Measurements from ENCODE around the gene OXTR.

Gene OXTR

GRCh38 chr3:8775181-8775580, 5.8 kb upstream of the OXTR start:
- Histone ChIP-seq H3K36me3 (no peaks in the 10 kb centered on the region), H3K27me3 (no peaks in the 10 kb centered on the region), H3K9me3 (no peaks in the 10 kb centered on the region), H3K4me1 (no peaks in the 10 kb centered on the region), H3K4me3 (ENCODE audit: low read depth, low read length) (no peak overlapping the region)
- TF ChIP-seq, protein P1, sequence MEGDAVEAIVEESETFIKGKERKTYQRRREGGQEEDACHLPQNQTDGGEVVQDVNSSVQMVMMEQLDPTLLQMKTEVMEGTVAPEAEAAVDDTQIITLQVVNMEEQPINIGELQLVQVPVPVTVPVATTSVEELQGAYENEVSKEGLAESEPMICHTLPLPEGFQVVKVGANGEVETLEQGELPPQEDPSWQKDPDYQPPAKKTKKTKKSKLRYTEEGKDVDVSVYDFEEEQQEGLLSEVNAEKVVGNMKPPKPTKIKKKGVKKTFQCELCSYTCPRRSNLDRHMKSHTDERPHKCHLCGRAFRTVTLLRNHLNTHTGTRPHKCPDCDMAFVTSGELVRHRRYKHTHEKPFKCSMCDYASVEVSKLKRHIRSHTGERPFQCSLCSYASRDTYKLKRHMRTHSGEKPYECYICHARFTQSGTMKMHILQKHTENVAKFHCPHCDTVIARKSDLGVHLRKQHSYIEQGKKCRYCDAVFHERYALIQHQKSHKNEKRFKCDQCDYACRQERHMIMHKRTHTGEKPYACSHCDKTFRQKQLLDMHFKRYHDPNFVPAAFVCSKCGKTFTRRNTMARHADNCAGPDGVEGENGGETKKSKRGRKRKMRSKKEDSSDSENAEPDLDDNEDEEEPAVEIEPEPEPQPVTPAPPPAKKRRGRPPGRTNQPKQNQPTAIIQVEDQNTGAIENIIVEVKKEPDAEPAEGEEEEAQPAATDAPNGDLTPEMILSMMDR (IDR thresholded peaks at IDR 0.05; ENCODE audit: low read depth, low read length), result no peak
- no peak for DNase-seq

- no peaks in the 10 kb centered on the region for H3K27me3 ChIP-seq
- TF ChIP-seq, protein P1 (IDR thresholded peaks at IDR 0.05; ENCODE audit: low read depth, low read length), result no peak
- H3K36me3 ChIP-seq, result no peaks in the 10 kb centered on the region
- no peaks in the 10 kb centered on the region for H3K4me1 ChIP-seq
- no peaks in the 10 kb centered on the region for H3K9me3 ChIP-seq
- no peak overlapping the region for H3K4me3 ChIP-seq (ENCODE audit: low read depth, low read length)
- no peak for DNase-seq
These were observed 4.6 kb upstream of the OXTR start for GRCh38 chr3:8773941-8774542.

DNA sequence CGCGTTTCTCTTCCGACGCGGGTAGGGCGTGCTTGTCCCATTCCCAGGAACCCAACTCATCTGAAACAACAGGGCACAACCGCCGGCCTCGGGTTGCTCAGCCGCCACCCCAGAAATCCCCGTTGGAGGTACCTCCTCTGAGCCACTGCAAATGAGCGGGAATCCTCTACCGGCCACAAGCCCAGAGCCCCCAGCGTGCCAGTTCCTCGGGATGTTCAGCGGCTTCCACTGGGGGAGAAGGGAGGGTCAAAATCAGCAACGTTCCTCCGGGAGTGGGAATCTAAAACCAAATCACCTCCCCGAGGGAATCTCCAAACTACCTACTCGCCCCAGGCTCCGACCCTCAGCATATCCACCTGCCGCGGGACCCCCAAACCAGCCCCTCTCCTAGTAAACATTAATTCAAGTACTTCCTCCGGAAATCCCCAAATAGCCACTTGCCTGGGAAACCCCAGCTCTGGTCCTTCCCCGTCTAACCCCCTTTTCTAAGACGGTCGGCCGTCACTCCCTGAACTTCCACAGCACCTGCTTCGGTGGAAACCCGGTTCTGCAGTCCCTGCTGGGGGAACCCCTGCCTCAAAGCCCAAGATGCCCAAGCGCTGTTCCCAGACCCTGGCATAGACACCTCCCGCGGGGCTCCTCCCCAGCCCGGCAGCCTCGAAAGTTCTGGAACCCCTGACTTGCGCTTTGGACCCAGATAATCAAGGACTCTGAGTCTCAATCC, 887 bp downstream of the OXTR start:
- TF ChIP-seq, protein P1 (IDR thresholded peaks at IDR 0.05; ENCODE audit: low read depth, low read length), result no peak
- Histone ChIP-seq H3K4me1 (no peaks in the 10 kb centered on the region), H3K9me3 (no peaks in the 10 kb centered on the region), H3K4me3 (ENCODE audit: low read depth, low read length) (peak overlapping the region; percentile 52), H3K27me3 (no peaks in the 10 kb centered on the region), H3K36me3 (no peaks in the 10 kb centered on the region)
- no peak for DNase-seq

DNA sequence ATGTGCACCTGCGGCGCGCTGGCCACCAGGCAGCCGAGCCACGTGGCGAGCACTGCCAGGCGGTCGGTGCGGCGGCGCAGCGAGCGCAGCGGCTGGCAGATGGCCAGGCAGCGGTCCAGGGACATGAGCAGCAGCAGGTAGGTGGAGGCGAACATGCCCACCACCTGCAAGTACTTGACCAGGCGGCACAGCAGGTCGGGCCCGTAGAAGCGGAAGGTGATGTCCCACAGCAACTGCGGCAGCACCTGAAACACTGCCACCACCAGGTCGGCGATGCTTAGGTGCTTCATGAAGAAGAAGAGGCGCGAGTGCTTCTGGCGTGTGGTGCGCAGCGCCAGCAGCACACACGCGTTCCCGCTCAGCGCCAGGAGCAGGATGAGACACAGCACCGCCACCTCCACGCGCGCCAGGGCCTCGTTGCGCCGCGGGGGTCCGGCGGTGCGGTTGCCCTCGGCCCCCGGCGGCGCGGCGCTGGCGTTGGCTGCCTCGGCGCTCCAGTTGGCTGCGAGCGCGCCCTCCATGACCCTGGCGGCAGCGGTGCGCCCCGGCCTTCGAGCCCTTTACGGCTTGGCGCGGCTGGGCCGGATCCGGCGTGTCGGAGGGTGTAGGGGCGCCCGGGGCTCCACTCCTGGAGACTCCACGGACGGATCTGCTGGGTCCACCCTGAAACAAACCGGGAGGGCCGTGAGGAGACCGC, 1.6 kb downstream of the OXTR start:
- Histone ChIP-seq H3K9me3 (no peaks in the 10 kb centered on the region), H3K4me3 (ENCODE audit: low read depth, low read length) (no peak overlapping the region), H3K27me3 (no peaks in the 10 kb centered on the region), H3K4me1 (no peaks in the 10 kb centered on the region), H3K36me3 (no peaks in the 10 kb centered on the region)
- TF ChIP-seq, protein P1 (IDR thresholded peaks at IDR 0.05; ENCODE audit: low read depth, low read length), result no peak
- DNase-seq, result no peak

- DNase-seq, result no peak
- H3K4me1 ChIP-seq, result no peaks in the 10 kb centered on the region
- H3K4me3 ChIP-seq (ENCODE audit: low read depth, low read length), result no peak overlapping the region
- no peaks in the 10 kb centered on the region for H3K36me3 ChIP-seq
- TF ChIP-seq, protein P1 (IDR thresholded peaks at IDR 0.05; ENCODE audit: low read depth, low read length), result no peak
- no peaks in the 10 kb centered on the region for H3K9me3 ChIP-seq
- no peaks in the 10 kb centered on the region for H3K27me3 ChIP-seq
These were observed 2.2 kb downstream of the OXTR start for GRCh38 chr3:8767256-8767666.

DNA sequence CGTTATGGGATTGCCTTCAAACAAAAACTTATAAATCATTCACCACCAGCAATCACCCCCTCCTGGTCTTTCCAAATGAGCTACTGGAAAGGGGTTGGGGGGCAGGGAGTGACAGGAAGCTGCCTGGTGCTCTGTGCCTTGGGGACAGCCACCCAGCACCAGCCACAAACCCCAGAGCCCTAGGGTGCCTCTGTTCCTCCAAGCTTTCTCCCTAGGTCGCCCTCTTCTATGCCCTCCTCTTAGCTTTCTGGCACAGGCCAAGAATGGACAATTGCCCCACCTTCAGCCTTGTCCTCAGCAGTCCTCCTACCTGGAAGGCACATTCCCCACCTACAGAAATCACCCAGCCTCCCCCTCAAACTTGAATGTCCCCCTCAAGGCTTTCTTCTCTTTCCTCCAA, 3.3 kb downstream of the OXTR start:
- TF ChIP-seq, protein P1 (IDR thresholded peaks at IDR 0.05; ENCODE audit: low read depth, low read length), result no peak
- no peak overlapping the region for H3K4me3 ChIP-seq (ENCODE audit: low read depth, low read length)
- no peaks in the 10 kb centered on the region for H3K27me3 ChIP-seq
- no peaks in the 10 kb centered on the region for H3K4me1 ChIP-seq
- DNase-seq, result no peak
- no peaks in the 10 kb centered on the region for H3K9me3 ChIP-seq
- no peaks in the 10 kb centered on the region for H3K36me3 ChIP-seq
